ENCODE measurements around the gene ASS1.

The ASS1 gene

DNA sequence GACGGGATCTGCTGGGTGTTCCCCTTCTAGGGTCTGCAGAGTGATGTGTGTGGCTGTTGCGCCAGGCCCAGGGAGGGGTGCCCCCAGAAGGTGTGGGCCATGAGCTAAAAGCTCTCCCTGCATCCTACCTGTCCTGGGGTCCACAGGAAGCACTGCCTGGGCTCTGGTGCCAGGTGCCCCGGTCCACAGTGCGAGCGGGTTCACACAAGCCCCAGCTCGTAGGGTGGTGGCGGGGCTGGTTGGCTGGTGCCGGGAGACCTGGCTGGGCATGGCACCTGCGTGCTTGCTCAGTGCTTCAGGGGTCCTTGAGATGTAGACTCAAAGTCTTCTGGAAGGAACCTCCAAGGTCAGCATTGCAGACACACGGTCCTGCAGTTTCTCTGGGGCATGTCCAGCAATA, 25.5 kb downstream of the ASS1 start:
- no peak for DNase-seq (ENCODE audit: extremely low spot score, insufficient read length, low read depth)
- no peak for FAIRE-seq

DNA sequence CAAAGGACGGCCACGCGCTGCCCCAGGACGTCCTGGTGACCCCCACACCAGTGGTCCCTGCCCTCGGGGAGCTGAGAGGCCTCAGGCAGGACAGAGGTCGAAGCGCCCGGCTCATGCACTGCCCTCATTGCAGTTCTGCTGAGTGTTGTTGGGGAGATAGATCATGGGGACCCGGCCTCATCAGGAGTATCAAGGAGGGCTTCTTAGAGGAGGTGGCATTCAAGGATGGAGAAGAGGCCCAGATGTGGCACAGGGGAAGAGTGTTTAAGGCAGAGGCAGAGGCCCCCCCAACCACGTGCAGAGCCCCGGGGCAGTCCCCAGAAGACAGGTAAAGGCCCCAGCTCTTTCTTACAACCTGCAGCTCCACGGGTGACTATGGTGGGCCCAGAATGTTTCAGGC, 26.2 kb downstream of the ASS1 start:
- DNase-seq (ENCODE audit: extremely low spot score, insufficient read length, low read depth) = no peak
- no peak for FAIRE-seq

DNA sequence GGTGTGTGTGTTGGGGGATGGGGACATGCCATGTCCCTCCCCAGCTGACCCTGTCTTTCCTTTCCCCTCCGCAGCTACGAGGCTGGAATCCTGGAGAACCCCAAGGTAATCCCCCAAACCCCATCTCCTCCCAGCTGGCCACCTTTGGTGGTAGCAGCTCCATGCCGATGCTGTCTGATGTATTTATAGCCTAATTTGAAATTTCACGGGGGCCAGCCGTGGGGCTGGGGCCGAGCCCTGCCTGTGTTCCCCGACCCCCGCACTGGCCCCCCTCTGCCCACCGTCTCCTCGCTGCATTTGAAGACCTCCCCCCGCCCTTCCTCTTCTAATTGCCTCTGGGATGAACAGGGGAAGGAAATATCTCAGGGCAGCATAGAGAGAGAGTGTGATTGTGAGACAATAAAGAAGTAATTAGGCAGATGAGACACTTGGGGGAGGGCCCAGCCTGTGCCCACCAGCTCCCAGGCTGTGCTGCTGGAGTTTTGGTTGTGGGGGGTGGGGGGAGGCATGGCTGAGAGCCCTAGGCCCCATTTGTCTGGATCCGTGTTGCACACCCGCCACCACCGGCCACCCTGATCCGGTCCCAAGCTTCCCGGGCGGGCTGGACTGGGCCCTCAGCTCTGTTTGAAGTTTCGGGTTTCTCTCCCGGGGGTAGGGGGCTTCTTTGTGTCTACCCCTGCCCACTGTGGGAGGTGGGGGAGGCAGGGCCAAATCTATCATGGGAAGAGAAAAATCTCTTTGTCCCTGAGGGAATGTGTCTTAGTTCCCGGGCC, 26.8 kb downstream of the ASS1 start:
- DNase-seq (ENCODE audit: extremely low spot score, insufficient read length, low read depth) = no peak
- FAIRE-seq = no peak

DNA sequence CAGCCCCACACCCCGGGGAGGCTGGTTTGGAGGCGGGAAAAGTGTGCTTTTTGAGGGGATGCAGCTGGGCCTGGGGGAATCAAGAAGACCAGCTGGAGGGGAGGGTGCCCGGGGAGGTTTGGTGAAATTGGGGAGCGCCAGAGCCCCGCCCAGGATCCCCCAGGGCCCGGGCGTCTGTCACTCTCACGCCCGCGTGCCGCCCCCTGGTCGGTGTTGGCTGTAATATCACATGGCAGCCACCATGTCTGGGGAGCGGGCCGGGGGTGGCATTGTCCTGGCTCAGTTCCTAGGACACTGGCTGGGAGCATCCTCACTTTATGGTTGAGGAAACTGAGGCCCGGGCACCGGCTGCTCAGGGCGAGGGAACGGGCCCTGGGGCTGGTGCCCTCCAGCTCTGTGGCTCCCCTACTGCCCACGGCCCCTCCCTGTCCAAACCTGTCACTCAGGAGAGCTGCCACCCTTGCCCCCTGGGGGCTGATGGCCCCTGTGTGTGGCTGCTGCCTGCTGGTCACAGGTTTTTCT, 27.5 kb downstream of the ASS1 start:
- no peak for FAIRE-seq
- no peak for DNase-seq (ENCODE audit: extremely low spot score, insufficient read length, low read depth)

DNA sequence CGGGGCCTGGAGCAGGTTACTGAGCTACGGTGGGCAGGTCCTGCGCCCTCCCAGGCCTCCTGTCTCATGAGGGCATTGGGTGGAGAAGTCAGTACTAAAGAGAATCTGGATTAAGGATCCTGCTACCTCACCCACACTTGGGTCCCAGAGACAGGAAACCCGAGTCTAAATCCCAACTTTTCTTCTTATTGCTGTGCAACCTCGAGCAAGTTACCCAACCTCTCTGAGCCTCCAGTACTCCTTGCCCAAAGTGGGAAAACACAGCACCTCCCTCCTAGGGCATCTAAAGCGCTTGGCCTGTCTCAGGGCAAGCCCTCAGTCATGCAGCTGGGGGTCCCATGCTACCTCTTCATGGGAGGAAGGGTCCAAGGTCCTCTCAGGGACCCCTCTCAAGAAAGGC, 28.2 kb downstream of the ASS1 start:
- FAIRE-seq (no peak), DNase-seq (ENCODE audit: extremely low spot score, insufficient read length, low read depth) (no peak)

DNA sequence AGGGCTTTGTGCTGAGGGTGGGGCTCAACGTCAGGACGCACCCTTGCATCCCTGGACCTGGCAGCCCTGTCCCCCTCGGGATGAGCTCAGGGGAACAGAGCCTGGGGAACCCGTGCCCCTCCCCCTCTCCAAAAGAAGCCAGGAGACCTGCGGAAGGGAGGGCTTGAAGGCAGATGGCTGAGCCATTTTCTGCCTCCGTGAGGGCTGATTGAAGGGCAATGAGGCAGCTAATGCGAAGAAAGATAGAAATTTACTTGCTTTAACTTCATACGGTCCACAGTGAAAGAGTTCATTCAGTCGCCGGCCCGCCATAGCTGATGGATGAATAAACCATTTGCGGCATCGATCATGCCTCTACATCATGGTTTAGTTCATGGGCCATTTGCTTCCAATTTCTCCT, 28.8 kb downstream of the ASS1 start:
- FAIRE-seq = no peak
- DNase-seq (ENCODE audit: extremely low spot score, insufficient read length, low read depth) = no peak

DNA sequence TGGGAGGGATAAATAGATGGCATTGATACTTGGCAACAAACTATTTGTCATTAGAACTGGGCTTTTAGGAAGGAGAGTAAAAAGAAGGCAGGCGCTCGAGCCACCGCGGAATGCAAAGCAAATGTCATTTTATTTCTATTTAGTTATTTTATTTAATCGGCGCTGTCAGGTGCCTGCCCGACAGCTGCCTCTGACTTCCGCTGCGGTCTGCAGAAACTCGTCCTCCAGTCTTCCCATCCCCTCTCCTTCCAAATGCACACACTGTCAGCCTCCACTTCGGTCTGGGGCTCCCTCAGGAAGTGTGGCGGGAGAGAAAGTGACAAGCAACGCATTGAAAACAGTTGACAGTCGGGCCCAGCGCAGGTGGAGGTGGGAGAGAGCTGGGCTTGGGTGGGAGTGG, 29.3 kb downstream of the ASS1 start:
- FAIRE-seq (no peak), DNase-seq (ENCODE audit: extremely low spot score, insufficient read length, low read depth) (no peak)

DNA sequence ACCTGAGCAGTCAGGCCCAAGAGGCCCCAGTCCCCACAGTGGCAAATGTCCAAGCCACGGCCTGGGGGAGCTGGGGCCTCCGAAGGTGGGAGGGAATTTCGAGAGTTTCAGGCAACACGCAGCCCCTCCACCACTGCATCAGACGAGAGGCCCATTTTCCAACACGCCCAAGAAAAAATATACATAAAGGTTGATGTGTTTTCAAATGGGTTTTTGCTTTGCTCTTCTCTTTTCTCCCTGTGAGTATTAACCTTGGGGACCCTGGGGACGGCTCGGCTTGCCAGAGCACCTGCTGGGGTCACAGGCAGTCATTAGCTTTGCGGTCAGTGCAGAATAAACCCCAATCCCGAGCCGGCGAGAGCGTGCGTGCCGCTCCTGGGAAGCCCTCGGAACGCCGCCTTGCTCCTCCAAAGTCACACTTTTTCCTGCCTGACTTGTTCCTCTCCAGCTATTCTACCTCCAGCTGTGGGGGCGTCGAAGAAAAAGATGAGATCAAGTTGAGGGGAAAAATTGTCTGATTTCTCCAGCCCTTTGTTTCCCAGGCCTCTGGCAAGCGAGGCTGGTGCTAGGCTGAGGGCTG, 31.5 kb downstream of the ASS1 start:
- FAIRE-seq (no peak), DNase-seq (ENCODE audit: extremely low spot score, insufficient read length, low read depth) (no peak)

DNA sequence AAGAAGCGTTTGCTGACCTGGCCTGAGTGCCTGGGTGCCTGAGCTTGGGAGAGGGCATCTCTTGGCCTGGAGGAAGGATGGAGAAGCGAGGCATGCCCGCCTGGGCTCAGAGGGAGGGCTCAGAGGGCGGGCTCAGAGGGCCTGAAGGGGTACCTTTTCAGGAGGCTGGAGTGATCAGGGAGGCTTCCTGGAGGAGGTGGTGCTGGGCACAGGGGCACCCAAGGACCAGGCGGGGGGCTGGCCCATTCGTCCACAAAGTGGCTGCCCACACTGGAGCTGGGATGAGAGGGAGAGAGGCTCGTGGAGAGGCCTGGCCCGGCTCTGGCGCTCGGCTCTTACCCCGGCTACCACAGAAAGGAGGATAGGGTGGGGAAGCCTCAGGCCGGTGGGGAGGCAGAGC, 32.8 kb downstream of the ASS1 start:
- FAIRE-seq = no peak
- no peak for DNase-seq (ENCODE audit: extremely low spot score, insufficient read length, low read depth)

DNA sequence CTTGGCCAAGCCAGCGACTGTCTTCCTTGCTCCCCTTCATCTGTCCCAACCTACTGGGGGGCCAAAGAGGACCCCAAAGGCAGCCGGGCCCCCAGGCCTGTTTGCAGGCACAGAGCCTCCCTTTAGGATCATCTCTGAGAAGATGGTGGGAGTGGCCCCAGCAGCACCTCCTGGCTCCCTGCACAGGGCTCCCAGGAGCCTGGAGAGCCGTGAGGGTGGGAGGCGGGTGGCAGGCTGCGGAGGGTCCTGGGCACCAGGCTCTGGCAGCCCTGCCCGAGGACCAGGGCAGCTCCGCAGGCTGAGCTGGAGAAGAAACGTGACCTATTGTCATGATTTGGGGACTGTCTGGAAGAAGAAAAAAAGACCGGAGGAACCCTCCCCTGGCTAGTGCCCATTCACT, 33.4 kb downstream of the ASS1 start:
- DNase-seq (ENCODE audit: extremely low spot score, insufficient read length, low read depth) = no peak
- no peak for FAIRE-seq

DNA sequence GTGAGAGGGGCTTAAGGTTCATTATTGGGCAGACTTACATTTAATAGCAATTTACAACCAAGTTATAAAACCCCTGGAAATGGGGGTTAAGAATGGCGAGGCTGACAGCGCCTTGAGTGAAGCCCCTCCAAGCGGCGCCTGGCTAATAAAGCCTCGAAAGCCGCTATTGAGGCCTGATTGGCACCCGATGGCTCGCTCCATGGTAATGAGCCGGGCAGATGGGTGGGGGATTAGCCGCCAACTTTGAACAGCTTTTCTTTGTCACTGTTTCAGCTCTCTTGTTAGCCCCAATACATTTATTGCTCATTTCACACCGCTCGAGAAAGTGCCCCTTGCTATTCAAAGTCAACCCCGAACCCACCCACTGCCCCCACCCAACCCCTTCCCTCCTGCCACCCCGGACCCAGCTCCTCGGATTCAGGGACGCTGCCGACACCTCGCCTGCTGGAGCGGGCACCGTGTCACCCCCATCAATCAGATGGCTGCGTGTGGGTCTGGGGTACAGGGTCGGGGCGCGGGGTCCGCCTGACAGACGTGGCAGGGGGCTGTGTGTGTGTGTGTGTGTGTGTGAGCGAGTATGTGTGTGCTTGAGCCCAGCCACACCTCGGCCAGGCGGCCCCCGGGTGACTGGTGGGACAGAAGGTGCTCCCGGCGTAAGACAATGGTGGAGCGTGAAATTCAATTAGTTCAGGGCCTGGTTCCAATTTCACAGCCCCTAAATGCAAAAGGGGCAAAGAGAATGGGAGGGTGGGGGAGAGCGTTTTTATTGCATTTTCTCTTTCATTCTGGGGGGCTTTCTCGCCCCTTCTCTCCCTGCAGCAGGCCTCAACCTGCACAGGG, 34.2 kb downstream of the ASS1 start:
- no peak for DNase-seq (ENCODE audit: extremely low spot score, insufficient read length, low read depth)
- no peak for FAIRE-seq

DNA sequence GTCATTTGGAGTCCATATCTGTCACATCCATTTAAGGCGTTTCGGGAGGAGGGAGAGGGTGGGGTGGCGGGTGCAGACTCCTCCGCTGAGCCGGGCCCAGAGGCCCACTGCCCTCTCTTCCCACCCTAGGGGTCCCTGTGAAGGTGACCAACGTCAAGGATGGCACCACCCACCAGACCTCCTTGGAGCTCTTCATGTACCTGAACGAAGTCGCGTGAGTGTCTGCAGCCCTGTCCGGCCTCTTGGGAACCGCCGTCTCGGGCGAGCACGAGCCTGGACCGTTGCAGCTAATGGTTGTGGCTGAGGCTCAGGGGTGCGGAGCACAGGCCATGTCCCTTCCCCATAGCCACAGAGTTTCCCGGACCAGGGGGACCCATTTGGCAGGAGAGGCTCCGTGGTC, 34.8 kb downstream of the ASS1 start:
- FAIRE-seq = no peak
- no peak for DNase-seq (ENCODE audit: extremely low spot score, insufficient read length, low read depth)

DNA sequence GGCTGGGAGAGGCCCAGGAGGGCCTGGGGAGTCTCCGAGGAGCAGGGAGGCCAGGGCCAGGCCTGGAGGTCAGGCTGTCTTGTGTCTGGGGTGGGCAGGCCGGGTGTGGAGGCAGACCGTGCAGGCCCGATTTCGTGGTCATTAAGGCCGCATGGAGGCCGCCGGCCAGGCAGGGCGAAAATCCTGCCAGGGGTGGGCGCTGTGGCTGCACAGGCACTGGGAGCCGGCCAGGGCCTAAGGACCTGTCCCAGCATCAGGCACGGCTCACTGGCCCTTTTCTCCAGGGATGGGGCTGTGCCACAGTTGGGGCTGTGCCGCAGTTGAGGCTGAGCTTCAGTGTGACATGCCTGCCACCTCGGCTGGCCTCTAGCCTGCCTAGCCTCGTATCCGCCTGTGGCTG, 35.9 kb downstream of the ASS1 start:
- FAIRE-seq (no peak), DNase-seq (ENCODE audit: extremely low spot score, insufficient read length, low read depth) (no peak)

DNA sequence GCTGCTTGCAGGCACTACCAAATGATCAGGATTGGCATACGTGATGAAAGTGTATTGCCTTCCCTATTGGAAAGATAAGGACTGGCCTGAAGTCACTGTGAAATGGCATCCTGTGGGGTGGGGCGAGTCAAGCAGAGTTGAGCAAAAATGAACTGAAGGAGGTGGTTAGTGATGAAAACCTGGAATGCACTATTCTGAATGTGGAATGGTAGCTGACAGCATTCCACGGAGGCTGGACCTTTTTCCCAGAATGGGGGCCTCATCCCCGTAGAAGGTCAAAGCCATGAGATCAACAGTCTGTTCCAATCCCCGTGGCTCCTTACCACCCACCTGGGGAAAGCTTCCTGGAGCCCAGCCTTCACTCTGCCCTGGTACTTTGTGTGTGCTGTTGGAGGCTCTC, 37.7 kb downstream of the ASS1 start:
- no peak for DNase-seq (ENCODE audit: extremely low spot score, insufficient read length, low read depth)
- FAIRE-seq = no peak

DNA sequence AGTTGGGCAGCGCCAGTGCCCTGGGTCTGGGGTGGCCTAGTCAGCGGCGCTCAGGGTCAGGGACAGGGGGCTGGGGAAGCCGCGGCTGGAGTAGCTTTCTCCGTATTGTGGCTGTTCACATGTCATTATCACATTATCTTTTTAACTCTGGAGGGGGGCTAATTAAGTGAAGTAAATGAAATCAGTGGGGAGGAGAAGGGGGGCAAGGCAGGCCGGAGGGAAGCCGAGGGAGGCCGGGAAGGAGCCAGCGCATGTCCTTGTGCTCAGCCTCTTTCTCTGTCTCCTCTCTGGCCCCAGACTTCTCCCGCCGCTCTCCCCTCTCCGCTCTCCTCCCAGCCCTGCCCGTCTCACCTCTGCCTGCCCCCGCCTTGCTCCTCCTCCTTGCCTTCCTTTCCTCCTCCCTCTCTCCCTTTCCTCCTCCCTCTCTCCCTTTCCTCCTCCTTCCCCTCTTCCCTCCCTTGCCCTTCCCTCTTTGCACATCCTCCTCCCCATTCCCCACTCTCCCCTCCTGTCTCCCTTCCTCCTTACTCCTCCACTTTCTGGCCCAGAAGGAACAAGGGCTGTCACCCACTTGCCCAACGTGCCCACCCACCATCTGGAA, 38.7 kb downstream of the ASS1 start:
- DNase-seq (ENCODE audit: extremely low spot score, insufficient read length, low read depth) (no peak), FAIRE-seq (no peak)

DNA sequence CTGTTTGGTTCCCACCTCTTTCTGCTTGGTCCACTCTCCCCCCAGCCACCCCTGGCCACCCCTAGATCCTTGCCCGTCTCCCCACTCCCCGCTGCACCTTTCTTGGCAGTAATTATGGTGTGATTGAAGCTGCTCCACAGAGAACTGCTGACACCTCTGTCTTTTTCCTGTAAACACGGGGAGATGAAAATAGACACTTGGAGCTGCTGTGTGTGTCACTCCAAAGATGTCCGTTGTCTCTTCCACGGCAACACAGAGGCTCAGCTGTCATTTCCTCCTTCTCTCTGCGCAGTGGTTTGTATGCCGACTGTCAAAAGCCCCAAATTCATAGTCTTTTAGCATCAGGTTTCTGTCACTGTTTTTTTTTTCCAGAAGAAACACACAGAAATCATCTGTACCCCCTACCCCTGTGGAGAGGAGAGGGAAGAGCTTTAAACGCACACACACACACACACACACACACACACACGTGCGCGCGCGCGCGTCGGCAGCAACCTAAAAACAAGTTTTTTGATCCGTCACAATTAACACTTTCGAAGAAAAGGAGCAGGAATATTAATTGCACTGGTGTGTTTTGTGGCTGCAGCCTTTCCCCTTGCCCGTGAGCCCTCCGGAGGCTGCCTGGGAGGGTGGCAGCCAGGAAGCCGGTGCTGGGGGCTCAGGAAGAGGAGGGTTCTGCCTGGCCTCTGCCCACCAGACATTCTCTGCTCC, 39.8 kb downstream of the ASS1 start:
- DNase-seq (ENCODE audit: extremely low spot score, insufficient read length, low read depth) (no peak), FAIRE-seq (no peak)

DNA sequence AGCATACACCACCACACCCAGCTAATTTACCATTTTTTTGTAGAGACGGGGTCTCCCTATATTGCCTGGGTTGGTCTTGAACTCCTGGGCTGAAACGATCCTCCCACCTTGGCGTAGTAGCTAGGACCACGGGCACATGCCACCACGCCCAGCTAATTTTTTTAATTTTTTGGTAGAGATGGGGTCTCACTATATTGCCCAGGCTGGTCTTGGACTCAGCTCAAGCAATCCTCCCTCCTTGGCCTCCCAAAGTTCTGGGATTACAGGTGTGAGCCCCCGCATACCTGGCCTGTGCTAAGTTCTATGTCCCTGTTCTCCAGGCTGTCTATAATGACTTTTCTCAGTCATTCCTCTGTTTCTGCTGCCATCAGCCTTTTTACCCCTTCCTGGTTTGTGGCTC, 41.3 kb downstream of the ASS1 start:
- no peak for DNase-seq (ENCODE audit: extremely low spot score, insufficient read length, low read depth)
- FAIRE-seq = no peak

DNA sequence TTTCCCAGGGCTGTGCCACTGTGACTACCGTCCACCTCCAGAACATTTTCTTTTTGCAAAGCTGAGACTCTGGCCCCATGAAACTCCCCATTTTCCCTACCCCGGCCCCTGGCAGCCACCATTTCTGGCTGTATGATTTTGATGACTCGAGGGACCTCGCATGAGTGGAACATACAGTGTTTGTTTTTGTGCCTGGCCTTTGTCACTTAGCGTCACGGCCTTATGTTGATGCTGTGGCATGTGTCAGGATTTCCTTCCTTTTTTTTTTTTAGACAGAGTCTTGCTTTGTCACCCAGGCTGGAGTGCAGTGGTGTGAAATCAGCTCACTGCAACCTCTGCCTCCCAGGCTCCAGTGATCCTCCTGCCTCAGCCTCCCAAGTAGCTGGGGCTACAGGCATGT, 42.7 kb downstream of the ASS1 start:
- FAIRE-seq (no peak), DNase-seq (ENCODE audit: extremely low spot score, insufficient read length, low read depth) (no peak)

DNA sequence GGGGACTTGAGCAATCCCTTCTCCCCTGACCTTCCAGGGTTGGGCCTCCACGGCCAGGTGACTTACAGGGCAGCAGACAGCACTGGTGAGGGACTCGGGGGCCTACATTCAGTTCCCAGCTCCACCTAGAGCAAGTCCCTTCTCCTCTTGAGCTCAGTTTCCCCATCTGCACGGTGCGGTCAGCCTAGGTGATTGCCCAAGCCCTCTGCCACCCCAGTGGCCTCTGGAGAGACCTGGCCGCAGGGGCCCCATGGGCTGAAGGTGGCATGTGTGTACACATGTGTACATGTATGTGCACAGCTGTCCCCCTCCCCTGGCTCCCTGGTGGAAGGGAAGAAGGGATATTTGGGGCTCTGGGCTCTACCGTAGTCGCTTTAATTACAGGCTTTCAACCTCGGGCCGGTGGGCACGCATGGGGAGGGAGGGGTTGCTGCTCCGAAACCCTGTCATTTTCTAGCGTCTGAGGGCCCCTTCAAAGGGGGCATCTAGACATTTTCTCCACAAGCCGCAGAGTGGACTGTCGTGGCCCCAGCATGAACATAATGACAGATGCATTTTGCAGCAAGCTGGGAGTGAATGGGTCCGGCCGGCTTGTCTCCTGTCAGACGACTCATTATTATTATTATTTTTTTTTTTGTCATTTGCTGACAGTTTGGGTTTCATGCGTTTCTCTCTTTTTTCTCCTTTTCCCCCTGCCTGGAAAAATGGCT, 44.0 kb downstream of the ASS1 start:
- DNase-seq (ENCODE audit: extremely low spot score, insufficient read length, low read depth) (no peak), FAIRE-seq (no peak)

Data from GM18507 (cell line).